Activated naive CD4-positive, alpha-beta T cell treated with anti-CD3 and anti-CD28 coated beads, Interleukin-2, amount 10 ng/mL, durations not matched to agents 7 days and 5 days (primary cell): ENCODE data around the gene PRCD.

Source experiments
- CTCF ChIA-PET: fragments of 350-600 bp; sonication (Branson Sonifier 250); formaldehyde crosslinking; loops from one replicate; lab custom pipeline; 2021; ENCODE audit warnings: antibody characterized with exemption; lab: Charles Lee
- DNase-seq: peaks from one replicate; pipeline ENCODE4 v3.0.0-alpha.2; 2020
- H3K27ac Mint-ChIP-seq: one replicate; pipeline ENCODE4 v1.8.0; 2021; ENCODE audit warnings: mild to moderate bottlenecking, moderate library complexity, mixed read lengths
- H3K27me3 Mint-ChIP-seq: one replicate; pipeline ENCODE4 v1.8.0; 2021; ENCODE audit warnings: mild to moderate bottlenecking, mixed read lengths
- H3K36me3 Mint-ChIP-seq: one replicate; pipeline ENCODE4 v1.8.0; 2021; ENCODE audit warnings: mixed read lengths
- H3K4me1 Mint-ChIP-seq: one replicate; pipeline ENCODE4 v1.8.0; 2021; ENCODE audit warnings: mixed read lengths
- H3K4me3 Mint-ChIP-seq: one replicate; pipeline ENCODE4 v1.8.0; 2021; ENCODE audit warnings: mild to moderate bottlenecking, moderate library complexity, mixed read lengths
- H3K9me3 Mint-ChIP-seq: one replicate; pipeline ENCODE4 v1.8.0; 2021; ENCODE audit warnings: mixed read lengths

Gene PRCD

DNA sequence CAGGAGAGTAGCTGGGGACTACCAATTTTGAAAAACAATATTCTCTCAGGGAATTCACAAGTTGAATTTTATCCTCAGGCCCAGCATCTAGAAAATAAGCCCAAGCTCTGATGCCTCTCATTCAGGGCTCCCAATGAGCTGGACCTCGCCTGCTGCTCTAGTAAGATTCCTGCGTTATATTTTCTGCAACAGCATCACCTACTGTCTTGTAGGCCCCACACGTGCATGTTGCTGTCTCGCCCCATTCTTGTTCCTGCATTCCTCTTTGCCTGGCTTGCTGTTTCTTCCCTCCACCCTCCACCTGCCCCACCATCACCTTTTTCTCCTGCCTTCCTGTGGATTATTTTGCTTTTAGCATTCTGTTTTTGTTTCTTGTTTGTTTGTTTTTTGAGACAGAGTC is 54.1 kb downstream of the PRCD start:
- CTCF ChIA-PET: interaction anchor here (1.0 kb wide), 3 partner anchors 9 to 31 kb away, joined by 3 to 5 read pairs (median 4); no protein-coding TSS in a partner anchor
- Mint-ChIP-seq H3K4me3 (no peak overlapping the region), H3K9me3 (no peaks in the 10 kb centered on the region), H3K27me3 (peaks cover 68% of the 10 kb centered on the region), H3K36me3 (no peaks in the 10 kb centered on the region), H3K27ac (no peak overlapping the region), H3K4me1 (no peaks in the 10 kb centered on the region)
- DNase-seq: no peak

DNA sequence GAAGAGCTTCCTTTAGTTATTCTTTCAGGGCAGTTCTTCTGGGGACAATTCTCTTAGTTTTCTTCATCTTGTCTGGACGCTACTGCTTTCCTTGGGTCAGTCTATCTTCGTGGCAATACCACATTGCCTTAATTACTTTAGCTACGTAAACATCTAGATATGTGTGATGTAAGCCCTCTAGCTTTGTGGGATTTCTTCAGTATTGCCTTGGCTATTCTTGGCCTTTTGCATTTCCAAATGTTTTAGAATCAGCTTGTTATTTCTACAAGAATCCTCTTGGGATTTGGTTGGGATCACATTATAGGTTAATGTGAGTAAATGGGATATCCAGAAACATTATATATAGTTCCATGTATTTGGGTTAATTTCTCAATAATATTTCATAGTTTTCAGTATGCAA is 54.8 kb downstream of the PRCD start:
- no peak for DNase-seq
- no peak overlapping the region for H3K4me3 Mint-ChIP-seq
- H3K4me1 Mint-ChIP-seq: no peaks in the 10 kb centered on the region
- H3K27me3 Mint-ChIP-seq: peaks cover 63% of the 10 kb centered on the region
- no peaks in the 10 kb centered on the region for H3K36me3 Mint-ChIP-seq
- CTCF ChIA-PET: interaction anchor here (1.0 kb wide), 1 partner anchor 30 kb away, joined by 5 read pairs; no protein-coding TSS in a partner anchor
- no peak overlapping the region for H3K27ac Mint-ChIP-seq
- H3K9me3 Mint-ChIP-seq: no peaks in the 10 kb centered on the region
